Right lobe of liver (tissue), 6 donors: ENCODE measurements around the gene FLVCR2. TPM values are rescaled to one million over a fixed set of nuclear protein-coding genes. Genes with fewer than 3 reads are reported as not detected.

Experiments used
- ATAC-seq, 4 donors: fragments of 200-7000 bp; cut with Tn5 transposase; one replicate each; pipeline ENCODE4 v1.9.1; 2020; ENCODE audit warnings: mild to moderate bottlenecking in 4 of 4, moderate library complexity in 4 of 4
- DNase-seq, 3 donors: peaks; one replicate each; pipeline ENCODE4 v3.0.0-alpha.2; 2020
- H3K27ac ChIP-seq, 3 donors: fragments of 200-600 bp; one replicate each; pipeline ENCODE4 v1.8.0; 2022
- H3K27me3 ChIP-seq, 2 donors: fragments of 200-600 bp; one replicate each; pipeline ENCODE4 v1.8.0; 2022
- H3K36me3 ChIP-seq, 4 donors: fragments of 200-600 bp; sonication (generic) in 1 of 4; one replicate each; pipeline versions ENCODE4 v1.5.1 to v1.8.0; 2017 to 2022; ENCODE audit warnings: control low read depth in 1 of 4
- H3K4me1 ChIP-seq, 4 donors: fragments of 200-600 bp; sonication (generic) in 1 of 4; one replicate each; pipeline versions ENCODE4 v1.5.1 to v1.8.0; 2017 to 2022; ENCODE audit warnings: control low read depth in 1 of 4
- H3K4me3 ChIP-seq, 3 donors: fragments of 200-600 bp; one replicate each; pipeline ENCODE4 v1.8.0; 2022
- H3K9me3 ChIP-seq, 4 donors: fragments of 200-600 bp; sonication (generic) in 1 of 4; one replicate each; pipeline versions ENCODE4 v1.5.1 to v1.8.0; 2017 to 2022; ENCODE audit warnings: control low read depth in 1 of 4
- CTCF ChIP-seq, 4 donors: fragments of 200-600 bp in 3 of 4; fragments of 450-650 bp in 1 of 4; IDR thresholded peaks; one replicate each; pipeline versions ENCODE4 v1.5.1 to v1.8.0; 2016 to 2022; ENCODE audit warnings: antibody characterized with exemption in 4 of 4, mild to moderate bottlenecking in 2 of 4
- POLR2A ChIP-seq: fragments of 450-650 bp; IDR thresholded peaks from one replicate; pipeline ENCODE4 v1.6.1; 2017; ENCODE audit warnings: antibody characterized with exemption, mild to moderate bottlenecking
- WGBS: methylation state at CpG from one replicate; pipeline ENCODE4 v1.1.6; 2018; ENCODE audit warnings: low coverage, low lambda C conversion rate; ENCODE audit not compliant: insufficient coverage; ENCODE audit errors: missing lambda C conversion rate; 5-methylcytosine and 5-hydroxymethylcytosine counted together
- intact Hi-C, 2 donors: fragments of 100-400 bp; cut with DNase I; formaldehyde crosslinking; loops; one replicate each; pipeline versions ENCODE4 v1.11.2 to v1.14.1; 2022
- total RNA-seq, 6 experiments: library from RNA; depleted of rRNA in 2 of 6; stranded (reverse); fragments of >200 nt in 2 of 6; fragmentation: NEBNext Ultra II Directional in 3 of 6; extraction: Animal tissue kit (Norgen Biotek cat#: 25700) in 3 of 6; gene quantifications; one replicate each; pipeline versions ENCODE4 v1.1.0 to v1.2.4, GENCODE V29; 2016 to 2023
- donor health status: DM: no; HTN: yes; CAD: no.
- donor health status: DM: no; HTN: no; CAD: no.
- donor health status: DM: no; HTN: no; CAD: no.
- donor health status: DM: no; HTN: yes; CAD: no.
- donor health status: DM: no; HTN: yes; CAD: no.

Gene FLVCR2
- total RNA-seq, 6 experiments from 2014 or later: 17.0 to 42.8 (median 27.8) TPM

- Histone ChIP-seq H3K4me3 (no peak overlapping the region), H3K27ac (peak overlapping the region in 1 of 3 donors; percentile 16), H3K9me3 (no peaks in the 10 kb centered on the region), H3K4me1 (no peaks in the 10 kb centered on the region), H3K36me3 (no peaks in the 10 kb centered on the region), H3K27me3 (no peaks in the 10 kb centered on the region)
- DNase-seq (no peak), ATAC-seq (peak in 2 of 4 donors; percentile 15 to 29)
- no peak for TF ChIP-seq POLR2A
- no peak for TF ChIP-seq CTCF (IDR thresholded peaks at IDR 0.05)
- 58% methylated on average over 4 of the region's 4 CpGs for WGBS
- intact Hi-C loops: no loop called here
These were observed 35.8 kb downstream of the FLVCR2 start for GRCh38 chr14:75614179-75614578.

DNA sequence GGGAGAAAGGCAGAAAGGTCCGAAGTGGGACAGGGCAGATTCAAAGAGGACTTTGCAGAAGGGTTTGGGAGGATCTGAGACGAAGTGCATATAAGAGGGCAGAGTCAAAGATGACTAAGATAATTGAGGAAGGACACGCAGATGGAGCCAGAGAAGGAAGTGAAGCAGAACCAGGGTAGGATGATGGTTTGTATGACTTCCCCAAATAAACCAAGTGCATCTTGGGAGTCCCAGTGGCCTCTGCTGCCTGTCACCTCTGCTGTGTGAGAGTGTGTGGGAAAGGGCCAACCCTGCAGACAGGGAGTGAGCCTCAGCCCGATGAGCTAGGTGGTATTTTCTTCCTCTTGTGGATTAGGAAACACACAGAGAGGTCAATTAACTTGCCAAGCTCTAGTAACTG lies 36.8 kb downstream of the FLVCR2 start:
- H3K27me3 ChIP-seq: no peaks in the 10 kb centered on the region
- peak; percentile 51 to 68 (median 57) for ATAC-seq
- no peaks in the 10 kb centered on the region for H3K9me3 ChIP-seq
- peaks cover 0 to 10% (median 8%) of the 10 kb centered on the region in 4 donors for H3K4me1 ChIP-seq
- no peak for DNase-seq
- intact Hi-C loops: no loop called here
- no peak for TF ChIP-seq POLR2A
- TF ChIP-seq CTCF (IDR thresholded peaks at IDR 0.05): no peak
- H3K27ac ChIP-seq: no peak overlapping the region
- no peak overlapping the region for H3K4me3 ChIP-seq
- WGBS: 49% methylated on average over 4 of the region's 4 CpGs
- no peaks in the 10 kb centered on the region for H3K36me3 ChIP-seq

DNA sequence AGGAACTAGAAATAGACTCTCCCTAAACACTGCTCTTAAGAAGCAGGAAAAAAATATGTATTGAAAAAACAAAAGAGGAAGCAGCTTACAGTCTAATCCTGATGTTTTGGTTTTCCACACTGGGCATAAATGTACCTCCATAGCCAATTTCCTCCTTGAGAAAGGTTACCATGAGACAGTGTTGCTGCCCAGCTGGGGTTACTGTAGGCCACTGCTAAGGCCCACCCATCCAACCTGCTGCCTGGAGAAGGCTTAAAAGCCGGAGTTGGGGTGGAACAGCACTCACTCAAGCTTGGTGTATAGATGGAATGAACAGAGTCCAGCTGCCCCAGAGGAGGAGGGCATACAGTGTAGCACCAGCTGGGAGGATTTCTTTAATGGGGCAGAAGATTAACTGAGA lies 41.1 kb downstream of the FLVCR2 start:
- H3K27ac ChIP-seq: peak overlapping the region in 2 of 3 donors; percentile 4 to 52
- intact Hi-C loops: no loop called here
- H3K36me3 ChIP-seq: no peaks in the 10 kb centered on the region
- ATAC-seq (peak; percentile 32 to 50 (median 46)), DNase-seq (no peak)
- no peaks in the 10 kb centered on the region for H3K27me3 ChIP-seq
- peaks cover 0 to 47% (median 26%) of the 10 kb centered on the region in 4 donors for H3K4me1 ChIP-seq
- 80% methylated on average over 1 of the region's 1 CpG for WGBS
- H3K4me3 ChIP-seq: no peak overlapping the region
- no peaks in the 10 kb centered on the region for H3K9me3 ChIP-seq
- TF ChIP-seq POLR2A (no peak), CTCF (IDR thresholded peaks at IDR 0.05) (no peak)

DNA sequence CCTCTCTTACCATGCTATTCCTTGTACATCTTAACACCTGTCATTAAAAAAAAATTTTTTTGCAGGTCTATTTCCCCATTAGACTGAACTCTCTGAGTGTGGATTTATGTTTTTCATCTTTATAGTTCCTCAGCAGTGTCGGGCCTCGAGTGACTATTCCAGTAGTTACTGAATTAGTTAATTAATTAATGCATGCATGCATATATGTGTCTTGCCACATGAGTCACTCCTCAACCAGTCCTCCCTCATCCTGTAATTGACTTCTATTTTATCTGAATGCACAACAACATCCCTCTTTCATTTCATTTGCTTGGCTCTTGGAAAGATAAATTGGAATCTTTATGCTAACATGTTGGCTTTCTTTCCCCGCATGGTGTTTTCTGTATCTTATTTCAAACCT lies 46.6 kb downstream of the FLVCR2 start:
- intact Hi-C loops: no loop called here
- TF ChIP-seq CTCF (IDR thresholded peaks at IDR 0.05) (no peak), POLR2A (no peak)
- Histone ChIP-seq H3K4me3 (no peak overlapping the region), H3K36me3 (peaks cover 0 to 3% (median 0%) of the 10 kb centered on the region in 4 donors), H3K27ac (no peak overlapping the region), H3K9me3 (no peaks in the 10 kb centered on the region), H3K4me1 (peaks cover 0 to 66% (median 30%) of the 10 kb centered on the region in 4 donors), H3K27me3 (no peaks in the 10 kb centered on the region)
- 71% methylated on average over 3 of the region's 3 CpGs for WGBS
- ATAC-seq (no peak), DNase-seq (no peak)

- Histone ChIP-seq H3K27ac (peak overlapping the region in 2 of 3 donors; percentile 46 to 57), H3K36me3 (peaks cover 0 to 3% (median 0%) of the 10 kb centered on the region in 4 donors), H3K4me3 (no peak overlapping the region), H3K9me3 (no peaks in the 10 kb centered on the region), H3K4me1 (peaks cover 0 to 55% (median 21%) of the 10 kb centered on the region in 4 donors), H3K27me3 (no peaks in the 10 kb centered on the region)
- intact Hi-C loops: no loop called here
- WGBS: 86% methylated on average over 3 of the region's 3 CpGs
- TF ChIP-seq CTCF (IDR thresholded peaks at IDR 0.05) (no peak), POLR2A (no peak)
- ATAC-seq (no peak), DNase-seq (no peak)
These were observed 48.0 kb downstream of the FLVCR2 start for GRCh38 chr14:75626396-75626795.
